Adipocyte (in vitro differentiated cells): ENCODE data around the gene TJP3.

Experiments
- DNase-seq: peaks from one replicate; pipeline ENCODE4 v3.0.0-alpha.2; 2015; ENCODE audit warnings: low read depth
- H3K27me3 ChIP-seq: replicated peaks from 2 replicates; pipeline ENCODE4 v1.7.0; 2013; ENCODE audit warnings: mild to moderate bottlenecking, low read length, moderate library complexity; ENCODE audit not compliant: control insufficient read depth, insufficient read depth
- H3K36me3 ChIP-seq: 2 replicates; pipeline ENCODE4 v1.7.0; 2013; ENCODE audit warnings: low read length, mild to moderate bottlenecking, moderate library complexity; ENCODE audit not compliant: control insufficient read depth, insufficient read depth, severe bottlenecking
- H3K4me1 ChIP-seq: 2 replicates; pipeline ENCODE4 v1.7.0; 2013; ENCODE audit warnings: mild to moderate bottlenecking, low read length, moderate library complexity; ENCODE audit not compliant: control insufficient read depth, insufficient read depth
- H3K4me3 ChIP-seq: 2 replicates; pipeline ENCODE4 v1.7.0; 2013; ENCODE audit warnings: mild to moderate bottlenecking, low read length, moderate library complexity
- H3K9ac ChIP-seq: 2 replicates; pipeline ENCODE4 v1.7.0; 2013; ENCODE audit warnings: mild to moderate bottlenecking, low read length, moderate library complexity
- H3K9me3 ChIP-seq: 2 replicates; pipeline ENCODE4 v1.7.0; 2013; ENCODE audit warnings: mild to moderate bottlenecking, low read length, moderate library complexity; ENCODE audit not compliant: control insufficient read depth

The TJP3 gene

DNA sequence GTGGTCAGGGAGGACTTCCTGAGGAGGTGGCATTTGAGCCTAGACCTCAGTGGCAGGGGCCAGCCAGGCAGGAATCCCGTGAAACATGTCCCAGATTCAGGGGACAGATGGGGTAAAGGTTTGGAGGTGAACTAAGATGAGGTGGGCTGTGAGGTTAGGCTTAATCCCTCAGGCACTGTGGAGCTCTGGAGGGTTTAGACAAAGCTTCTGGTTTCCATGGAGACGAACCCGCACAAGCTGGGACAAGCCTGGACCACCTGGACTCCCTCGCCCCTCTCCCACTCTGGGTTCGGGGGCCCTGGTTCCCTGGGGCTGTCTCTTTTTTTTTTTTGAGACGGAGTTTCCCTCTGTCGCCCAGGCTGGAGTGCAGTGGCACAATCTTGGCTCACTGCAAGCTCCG, 15.7 kb downstream of the TJP3 start:
- Histone ChIP-seq H3K36me3 (no peaks in the 10 kb centered on the region), H3K4me3 (no peak overlapping the region), H3K9ac (no peak overlapping the region), H3K9me3 (no peaks in the 10 kb centered on the region), H3K4me1 (peaks cover 4% of the 10 kb centered on the region), H3K27me3 (peaks cover 37% of the 10 kb centered on the region)
- no peak for DNase-seq

DNA sequence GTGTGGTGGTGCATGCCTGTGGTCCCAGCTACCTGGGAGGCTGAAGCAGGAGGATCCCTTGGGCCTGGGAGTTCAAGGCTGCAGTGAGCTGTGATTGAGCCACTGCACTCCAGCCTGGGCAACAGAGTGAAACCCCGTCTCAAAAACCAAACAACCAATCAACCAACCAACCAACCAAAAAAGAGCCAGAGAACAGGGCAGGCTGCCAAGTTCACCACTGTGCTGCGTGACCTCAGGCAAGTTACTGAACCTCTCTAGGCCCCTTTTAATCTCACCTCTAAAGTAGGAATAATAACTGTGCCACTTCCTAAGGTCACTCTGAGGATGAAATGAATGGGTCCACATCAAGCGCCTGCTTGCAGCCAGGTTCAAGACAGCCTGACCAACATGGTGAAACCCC, 16.9 kb downstream of the TJP3 start:
- no peak for DNase-seq
- Histone ChIP-seq H3K9ac (no peak overlapping the region), H3K27me3 (peaks cover 28% of the 10 kb centered on the region), H3K36me3 (no peaks in the 10 kb centered on the region), H3K4me1 (peaks cover 4% of the 10 kb centered on the region), H3K9me3 (no peaks in the 10 kb centered on the region), H3K4me3 (no peak overlapping the region)

DNA sequence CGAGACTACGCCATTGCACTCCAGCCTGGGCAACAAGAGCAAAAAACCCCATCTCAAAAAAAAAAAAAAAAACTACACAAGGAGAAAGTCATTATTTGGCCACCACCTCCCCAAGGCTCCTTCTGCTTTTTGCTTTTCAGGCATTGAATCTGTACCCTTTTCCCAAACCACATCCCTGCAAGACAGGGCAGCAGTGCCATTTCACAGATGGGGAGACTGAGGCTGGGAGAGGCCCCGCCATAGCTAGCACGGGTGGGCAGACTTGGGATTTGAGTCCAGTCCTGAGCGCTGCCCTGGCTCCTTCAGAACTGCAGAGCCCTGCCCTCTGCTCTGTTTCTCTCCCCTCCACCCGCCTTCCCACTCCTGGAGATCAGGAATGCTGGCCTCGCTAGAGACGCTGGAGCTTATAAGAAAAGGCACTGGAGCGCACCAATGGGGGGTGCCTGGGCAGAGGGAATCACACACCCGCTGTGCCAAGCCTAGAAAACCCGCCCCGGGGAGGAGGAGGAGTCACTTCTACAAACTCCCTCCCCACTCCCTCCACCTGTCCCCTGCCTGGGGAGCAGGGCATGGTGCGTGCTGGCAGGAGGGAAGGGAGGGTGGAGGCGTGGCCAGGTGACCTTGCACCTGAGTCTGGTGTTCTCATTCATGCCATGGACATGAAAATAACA, 17.6 kb downstream of the TJP3 start:
- Histone ChIP-seq H3K27me3 (peaks cover 23% of the 10 kb centered on the region), H3K4me3 (no peak overlapping the region), H3K4me1 (peaks cover 4% of the 10 kb centered on the region), H3K9ac (no peak overlapping the region), H3K9me3 (no peaks in the 10 kb centered on the region), H3K36me3 (no peaks in the 10 kb centered on the region)
- DNase-seq: no peak

DNA sequence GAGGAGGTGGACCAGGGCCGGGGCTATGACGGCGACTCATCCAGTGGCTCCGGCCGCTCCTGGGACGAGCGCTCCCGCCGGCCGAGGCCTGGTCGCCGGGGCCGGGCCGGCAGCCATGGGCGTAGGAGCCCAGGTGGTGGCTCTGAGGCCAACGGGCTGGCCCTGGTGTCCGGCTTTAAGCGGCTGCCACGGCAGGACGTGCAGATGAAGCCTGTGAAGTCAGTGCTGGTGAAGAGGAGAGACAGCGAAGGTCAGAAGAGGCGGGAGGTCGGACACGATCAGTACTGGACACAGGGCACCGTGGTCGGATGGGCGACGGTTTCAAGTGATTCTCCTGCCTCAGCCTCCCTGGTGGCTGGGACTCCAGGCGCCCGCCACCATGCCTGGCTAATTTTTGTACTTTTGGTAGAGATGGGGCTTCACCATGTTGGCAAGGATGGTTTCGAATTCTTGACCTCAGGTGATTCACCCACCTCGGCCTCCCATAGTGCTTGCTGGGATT, 22.3 kb downstream of the TJP3 start:
- DNase-seq: no peak
- Histone ChIP-seq H3K9ac (no peak overlapping the region), H3K36me3 (no peaks in the 10 kb centered on the region), H3K27me3 (peaks cover 20% of the 10 kb centered on the region), H3K9me3 (no peaks in the 10 kb centered on the region), H3K4me1 (no peaks in the 10 kb centered on the region), H3K4me3 (no peak overlapping the region)

DNA sequence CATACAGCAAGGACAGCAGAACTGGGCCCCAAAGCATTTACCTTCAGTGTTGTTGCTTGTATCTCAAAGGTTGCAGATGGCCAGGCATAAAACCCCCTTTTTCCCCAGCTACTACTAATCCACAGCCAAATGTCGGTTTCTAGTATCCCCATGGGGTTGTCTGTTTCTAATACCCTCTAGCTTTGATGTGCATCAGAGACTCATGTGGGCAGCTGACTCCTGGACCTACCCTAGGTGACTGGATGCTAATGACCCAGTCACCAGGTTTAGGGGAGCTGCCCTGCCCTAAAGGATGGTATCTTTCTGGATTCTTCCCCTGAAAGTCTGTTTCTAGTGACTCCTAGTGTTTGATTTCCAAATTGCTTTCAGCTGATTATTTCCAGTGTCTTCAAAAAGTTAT, 23.9 kb downstream of the TJP3 start:
- Histone ChIP-seq H3K4me3 (no peak overlapping the region), H3K9me3 (no peaks in the 10 kb centered on the region), H3K4me1 (no peaks in the 10 kb centered on the region), H3K27me3 (peaks cover 25% of the 10 kb centered on the region), H3K36me3 (no peaks in the 10 kb centered on the region), H3K9ac (no peak overlapping the region)
- no peak for DNase-seq

DNA sequence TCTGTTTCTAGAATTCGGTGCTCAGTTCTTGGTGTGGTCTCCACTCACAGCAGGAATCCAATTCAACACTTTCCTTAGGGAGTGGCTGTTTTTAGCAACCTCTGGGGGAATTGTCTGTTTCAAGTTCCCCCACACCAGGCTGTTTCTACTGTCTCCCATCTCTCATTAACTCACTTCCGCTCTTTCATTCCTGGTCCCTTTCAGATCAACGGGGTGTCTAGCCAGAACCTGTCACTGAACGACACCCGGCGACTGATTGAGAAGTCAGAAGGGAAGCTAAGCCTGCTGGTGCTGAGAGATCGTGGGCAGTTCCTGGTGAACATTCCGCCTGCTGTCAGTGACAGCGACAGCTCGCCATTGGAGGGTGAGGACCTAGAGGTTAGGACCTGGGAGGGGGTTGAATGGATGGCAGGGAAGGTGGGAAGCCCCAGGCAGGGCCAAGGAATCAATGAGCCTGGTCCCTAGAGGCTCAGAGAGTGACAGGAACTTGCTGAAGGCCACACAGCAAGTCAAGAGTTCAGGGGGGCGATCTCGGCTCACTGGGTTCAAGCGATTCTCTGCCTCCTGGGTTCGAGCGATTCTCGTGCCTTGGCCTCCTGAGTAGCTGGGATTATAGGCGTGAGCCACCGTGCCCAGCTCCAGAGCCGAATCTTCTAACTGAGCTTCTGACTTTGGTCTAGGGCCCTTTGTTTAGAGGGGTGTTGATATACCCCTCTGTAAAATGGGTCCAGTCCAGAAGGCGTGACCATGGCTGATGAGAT, 25.5 kb downstream of the TJP3 start:
- Histone ChIP-seq H3K9me3 (no peaks in the 10 kb centered on the region), H3K27me3 (peaks cover 39% of the 10 kb centered on the region), H3K36me3 (no peaks in the 10 kb centered on the region), H3K4me3 (no peak overlapping the region), H3K4me1 (no peaks in the 10 kb centered on the region), H3K9ac (no peak overlapping the region)
- no peak for DNase-seq

DNA sequence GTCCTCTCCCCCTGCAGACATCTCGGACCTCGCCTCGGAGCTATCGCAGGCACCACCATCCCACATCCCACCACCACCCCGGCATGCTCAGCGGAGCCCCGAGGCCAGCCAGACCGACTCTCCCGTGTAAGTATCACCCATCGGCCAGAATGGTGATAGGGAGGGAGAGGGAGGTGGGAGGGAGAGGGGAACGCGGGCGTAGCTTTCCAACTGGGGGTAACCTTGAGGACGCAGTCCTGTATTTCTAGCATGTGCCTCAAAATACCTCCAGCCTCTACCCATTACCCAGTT, 26.1 kb downstream of the TJP3 start:
- Histone ChIP-seq H3K4me1 (no peaks in the 10 kb centered on the region), H3K9me3 (no peaks in the 10 kb centered on the region), H3K36me3 (no peaks in the 10 kb centered on the region), H3K9ac (no peak overlapping the region), H3K4me3 (no peak overlapping the region), H3K27me3 (peaks cover 43% of the 10 kb centered on the region)
- DNase-seq: no peak

DNA sequence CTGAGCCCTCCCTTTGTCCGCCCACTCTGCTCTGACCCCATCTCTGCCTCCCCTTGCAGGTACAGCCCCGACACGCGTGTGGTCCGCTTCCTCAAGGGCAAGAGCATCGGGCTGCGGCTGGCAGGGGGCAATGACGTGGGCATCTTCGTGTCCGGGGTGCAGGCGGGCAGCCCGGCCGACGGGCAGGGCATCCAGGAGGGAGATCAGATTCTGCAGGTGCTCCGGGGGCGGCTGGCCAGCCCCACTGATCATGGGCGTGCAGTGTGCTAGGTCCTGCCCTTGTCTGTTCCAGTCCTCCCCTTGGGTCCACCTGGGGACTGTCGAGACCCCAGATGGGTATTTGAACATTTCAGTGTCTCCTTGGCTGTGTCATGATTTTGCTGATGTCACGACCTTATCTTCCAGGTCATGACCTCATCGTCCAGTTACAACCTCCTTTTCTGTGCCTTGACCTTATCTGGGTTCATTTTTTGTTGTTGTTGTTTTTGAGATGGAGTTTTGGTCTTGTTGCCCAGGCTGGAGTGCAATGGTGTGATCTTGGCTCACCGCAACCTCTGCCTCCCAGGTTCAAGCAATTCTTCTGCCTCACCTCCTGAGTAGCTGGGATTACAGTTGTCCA, 28.0 kb downstream of the TJP3 start:
- DNase-seq: no peak
- H3K36me3 ChIP-seq: no peaks in the 10 kb centered on the region
- peaks cover 43% of the 10 kb centered on the region for H3K27me3 ChIP-seq
- H3K4me3 ChIP-seq: no peak overlapping the region
- no peaks in the 10 kb centered on the region for H3K4me1 ChIP-seq
- H3K9ac ChIP-seq: no peak overlapping the region
- no peaks in the 10 kb centered on the region for H3K9me3 ChIP-seq

DNA sequence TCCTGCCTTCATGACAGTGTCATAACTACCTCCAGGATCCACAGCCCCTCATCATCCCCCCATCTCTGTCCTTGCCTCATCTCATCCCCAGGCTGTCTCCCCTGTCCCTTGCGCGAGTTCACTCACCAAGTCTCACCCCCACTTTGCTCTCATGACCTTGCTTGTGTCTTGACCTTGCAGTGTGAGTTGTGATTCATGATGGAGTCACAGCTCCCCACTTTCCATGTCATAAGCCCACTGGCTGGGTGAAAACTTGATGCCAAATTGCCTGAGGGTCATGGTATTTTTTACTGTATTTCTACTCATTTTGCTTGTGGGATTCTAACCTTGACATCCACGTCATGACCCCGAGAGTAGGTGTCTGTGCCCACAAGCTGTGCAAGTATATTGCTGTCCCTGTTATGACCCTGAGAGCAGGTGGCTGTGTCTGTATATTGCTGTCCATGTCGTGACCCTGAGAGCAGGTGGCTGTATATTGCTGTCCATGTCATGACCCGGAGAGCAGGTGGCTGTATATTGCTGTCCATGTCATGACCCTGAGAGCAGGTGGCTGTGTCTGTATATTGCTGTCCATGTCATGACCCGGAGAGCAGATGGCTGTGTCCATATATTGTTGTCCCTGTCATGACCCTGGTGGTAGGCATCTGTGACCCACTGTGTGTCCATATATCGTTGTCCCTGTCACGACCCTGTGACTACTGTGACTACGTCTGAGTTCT, 29.5 kb downstream of the TJP3 start:
- H3K36me3 ChIP-seq: no peaks in the 10 kb centered on the region
- no peak overlapping the region for H3K9ac ChIP-seq
- no peaks in the 10 kb centered on the region for H3K4me1 ChIP-seq
- no peaks in the 10 kb centered on the region for H3K9me3 ChIP-seq
- no peak for DNase-seq
- no peak overlapping the region for H3K4me3 ChIP-seq
- H3K27me3 ChIP-seq: peaks cover 43% of the 10 kb centered on the region

DNA sequence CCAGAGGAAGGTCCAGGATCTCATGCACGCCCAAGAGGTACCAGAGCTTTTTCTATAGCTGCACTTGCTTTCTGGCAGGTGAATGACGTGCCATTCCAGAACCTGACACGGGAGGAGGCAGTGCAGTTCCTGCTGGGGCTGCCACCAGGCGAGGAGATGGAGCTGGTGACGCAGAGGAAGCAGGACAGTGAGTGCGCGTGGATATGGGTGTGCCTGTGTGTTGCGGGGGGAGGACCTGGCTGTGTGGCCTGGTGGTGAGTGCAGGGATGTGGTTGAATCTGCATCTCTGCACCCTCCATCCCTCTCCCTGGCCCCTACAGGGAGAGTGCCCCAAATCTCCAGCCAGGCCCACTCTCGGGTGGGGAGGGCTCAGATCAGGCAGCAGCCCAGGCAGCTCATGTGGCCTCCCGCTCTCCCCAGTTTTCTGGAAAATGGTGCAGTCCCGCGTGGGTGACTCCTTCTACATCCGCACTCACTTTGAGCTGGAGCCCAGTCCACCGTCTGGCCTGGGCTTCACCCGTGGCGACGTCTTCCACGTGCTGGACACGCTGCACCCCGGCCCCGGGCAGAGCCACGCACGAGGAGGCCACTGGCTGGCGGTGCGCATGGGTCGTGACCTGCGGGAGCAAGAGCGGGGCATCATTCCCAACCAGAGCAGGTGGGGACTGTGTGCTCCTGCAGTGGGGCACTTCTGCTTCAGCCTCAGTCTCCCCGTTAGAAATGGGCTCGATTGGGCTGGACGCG, 30.5 kb downstream of the TJP3 start:
- no peak for DNase-seq
- Histone ChIP-seq H3K4me3 (no peak overlapping the region), H3K9ac (no peak overlapping the region), H3K4me1 (no peaks in the 10 kb centered on the region), H3K27me3 (peaks cover 39% of the 10 kb centered on the region), H3K36me3 (no peaks in the 10 kb centered on the region), H3K9me3 (no peaks in the 10 kb centered on the region)

DNA sequence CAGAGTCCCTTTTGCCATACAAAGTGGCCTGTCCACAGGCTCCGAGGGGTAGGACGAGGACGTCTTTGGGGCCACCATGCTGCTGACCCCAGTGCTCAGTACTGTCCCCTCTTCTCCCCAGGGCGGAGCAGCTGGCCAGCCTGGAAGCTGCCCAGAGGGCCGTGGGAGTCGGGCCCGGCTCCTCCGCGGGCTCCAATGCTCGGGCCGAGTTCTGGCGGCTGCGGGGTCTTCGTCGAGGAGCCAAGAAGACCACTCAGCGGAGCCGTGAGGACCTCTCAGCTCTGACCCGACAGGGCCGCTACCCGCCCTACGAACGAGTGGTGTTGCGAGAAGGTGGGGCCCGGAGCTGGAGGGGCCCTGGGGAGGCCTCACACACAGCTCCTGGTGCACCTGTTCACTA, 32.2 kb downstream of the TJP3 start:
- Histone ChIP-seq H3K9ac (no peak overlapping the region), H3K4me3 (no peak overlapping the region), H3K27me3 (peaks cover 29% of the 10 kb centered on the region), H3K36me3 (no peaks in the 10 kb centered on the region), H3K4me1 (no peaks in the 10 kb centered on the region), H3K9me3 (no peaks in the 10 kb centered on the region)
- no peak for DNase-seq
